Measurements from ENCODE around the gene PPP1R7. TPM values are rescaled to one million over a fixed set of nuclear protein-coding genes. Genes with fewer than 3 reads are reported as not detected.
A peak's percentile ranks its signal among the peaks of the same experiment; 100 is the strongest.

PPP1R7 gene
- total RNA-seq, 1 experiment from 2014 or later: 45.4 TPM

DNA sequence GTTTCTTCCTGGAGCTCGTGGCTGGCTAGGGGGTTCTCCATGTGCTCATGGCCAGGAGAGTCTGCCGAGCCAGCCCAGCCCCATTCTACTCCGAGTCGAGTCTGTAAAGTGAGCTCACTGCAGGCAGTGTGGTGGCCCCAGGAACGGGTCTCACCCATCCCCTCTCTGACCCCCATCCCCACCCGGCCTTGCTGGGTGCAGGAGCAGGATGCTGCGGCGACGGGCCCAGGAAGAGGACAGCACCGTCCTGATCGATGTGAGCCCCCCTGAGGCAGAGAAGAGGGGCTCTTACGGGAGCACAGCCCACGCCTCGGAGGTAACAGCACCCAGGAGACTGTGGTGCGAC lies 39.6 kb downstream of the PPP1R7 start (continued):
- TF ChIP-seq, protein P1, sequence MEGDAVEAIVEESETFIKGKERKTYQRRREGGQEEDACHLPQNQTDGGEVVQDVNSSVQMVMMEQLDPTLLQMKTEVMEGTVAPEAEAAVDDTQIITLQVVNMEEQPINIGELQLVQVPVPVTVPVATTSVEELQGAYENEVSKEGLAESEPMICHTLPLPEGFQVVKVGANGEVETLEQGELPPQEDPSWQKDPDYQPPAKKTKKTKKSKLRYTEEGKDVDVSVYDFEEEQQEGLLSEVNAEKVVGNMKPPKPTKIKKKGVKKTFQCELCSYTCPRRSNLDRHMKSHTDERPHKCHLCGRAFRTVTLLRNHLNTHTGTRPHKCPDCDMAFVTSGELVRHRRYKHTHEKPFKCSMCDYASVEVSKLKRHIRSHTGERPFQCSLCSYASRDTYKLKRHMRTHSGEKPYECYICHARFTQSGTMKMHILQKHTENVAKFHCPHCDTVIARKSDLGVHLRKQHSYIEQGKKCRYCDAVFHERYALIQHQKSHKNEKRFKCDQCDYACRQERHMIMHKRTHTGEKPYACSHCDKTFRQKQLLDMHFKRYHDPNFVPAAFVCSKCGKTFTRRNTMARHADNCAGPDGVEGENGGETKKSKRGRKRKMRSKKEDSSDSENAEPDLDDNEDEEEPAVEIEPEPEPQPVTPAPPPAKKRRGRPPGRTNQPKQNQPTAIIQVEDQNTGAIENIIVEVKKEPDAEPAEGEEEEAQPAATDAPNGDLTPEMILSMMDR (IDR thresholded peaks at IDR 0.05 in 2 of 3, conservative IDR thresholded peaks at IDR 0.05 in 1 of 3; ENCODE audit: borderline replicate concordance in 1 of 3, insufficient read depth in 1 of 3, low read depth in 2 of 3, low read length in 2 of 3): no peak
- no peak for TF ChIP-seq CEBPB (IDR thresholded peaks at IDR 0.05; ENCODE audit: low read depth)
- TF ChIP-seq TCF7L2 (IDR thresholded peaks at IDR 0.05; ENCODE audit: borderline replicate concordance, extremely low read depth, insufficient read depth, insufficient read length): no peak
- TF ChIP-seq, protein P2, sequence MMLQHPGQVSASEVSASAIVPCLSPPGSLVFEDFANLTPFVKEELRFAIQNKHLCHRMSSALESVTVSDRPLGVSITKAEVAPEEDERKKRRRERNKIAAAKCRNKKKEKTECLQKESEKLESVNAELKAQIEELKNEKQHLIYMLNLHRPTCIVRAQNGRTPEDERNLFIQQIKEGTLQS (IDR thresholded peaks at IDR 0.05): no peak
- no peak for TF ChIP-seq EZH2 (IDR thresholded peaks at IDR 0.05)
- no peak for TF ChIP-seq SP1 (IDR thresholded peaks at IDR 0.05; ENCODE audit: low read depth)
- TF ChIP-seq JUND (IDR thresholded peaks at IDR 0.05): no peak
- TF ChIP-seq, protein P3, sequence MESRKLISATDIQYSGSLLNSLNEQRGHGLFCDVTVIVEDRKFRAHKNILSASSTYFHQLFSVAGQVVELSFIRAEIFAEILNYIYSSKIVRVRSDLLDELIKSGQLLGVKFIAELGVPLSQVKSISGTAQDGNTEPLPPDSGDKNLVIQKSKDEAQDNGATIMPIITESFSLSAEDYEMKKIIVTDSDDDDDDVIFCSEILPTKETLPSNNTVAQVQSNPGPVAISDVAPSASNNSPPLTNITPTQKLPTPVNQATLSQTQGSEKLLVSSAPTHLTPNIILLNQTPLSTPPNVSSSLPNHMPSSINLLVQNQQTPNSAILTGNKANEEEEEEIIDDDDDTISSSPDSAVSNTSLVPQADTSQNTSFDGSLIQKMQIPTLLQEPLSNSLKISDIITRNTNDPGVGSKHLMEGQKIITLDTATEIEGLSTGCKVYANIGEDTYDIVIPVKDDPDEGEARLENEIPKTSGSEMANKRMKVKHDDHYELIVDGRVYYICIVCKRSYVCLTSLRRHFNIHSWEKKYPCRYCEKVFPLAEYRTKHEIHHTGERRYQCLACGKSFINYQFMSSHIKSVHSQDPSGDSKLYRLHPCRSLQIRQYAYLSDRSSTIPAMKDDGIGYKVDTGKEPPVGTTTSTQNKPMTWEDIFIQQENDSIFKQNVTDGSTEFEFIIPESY (IDR thresholded peaks at IDR 0.05; ENCODE audit: extremely low read depth, insufficient replicate concordance, low read length): no peak
- no peak for TF ChIP-seq SRF (IDR thresholded peaks at IDR 0.05; ENCODE audit: low read depth)
- TF ChIP-seq EGR1 (IDR thresholded peaks at IDR 0.05; ENCODE audit: low read depth): no peak

DNA sequence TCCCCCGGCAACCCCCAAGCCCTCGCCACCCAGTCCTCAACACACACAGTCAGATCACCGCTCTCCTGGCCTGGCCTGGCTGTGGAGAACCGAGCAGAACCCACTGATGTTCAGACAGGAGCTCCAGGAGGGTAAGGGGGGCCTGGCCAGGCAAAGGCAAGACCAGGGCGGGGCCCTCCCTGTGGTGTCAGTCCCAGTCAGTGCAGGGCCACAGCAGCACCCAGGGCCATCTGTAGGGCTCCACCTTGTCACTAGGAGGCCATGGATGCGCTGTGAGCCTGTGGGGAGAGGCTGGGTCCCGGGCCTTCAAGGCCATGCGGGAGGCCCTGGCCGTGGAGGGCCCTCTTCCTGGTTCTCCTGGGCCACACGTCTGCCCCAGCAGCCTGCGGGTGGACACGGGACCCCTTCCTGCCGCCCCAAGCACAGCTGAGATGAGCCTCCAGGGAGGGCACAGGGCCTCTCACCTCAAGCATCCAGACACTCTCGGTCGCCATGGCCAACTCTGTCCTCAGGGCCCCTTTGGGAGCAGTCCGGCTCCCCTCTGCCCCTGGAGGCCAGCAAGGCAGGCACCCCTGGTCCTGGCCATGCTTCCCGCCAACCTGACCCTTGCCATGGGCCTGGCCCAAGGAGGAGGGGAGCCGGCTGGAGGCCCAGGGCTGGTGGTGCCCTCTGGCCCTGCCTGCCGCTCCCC lies 40.2 kb downstream of the PPP1R7 start:
- H3K4me1 ChIP-seq (ENCODE audit: control insufficient read depth in 1 of 2, insufficient read depth in 2 of 2, low read length in 2 of 2): no peaks in the 10 kb centered on the region
- no peak overlapping the region for H2AFZ ChIP-seq (ENCODE audit: low read depth, low read length, poor library complexity, severe bottlenecking)
- ChIA-PET POLR2A (no interaction called here), RAD21 (ENCODE audit: low non-redundant PET in 1 of 2, low total read pairs in 2 of 2, uncharacterized antibody in 2 of 2, unreplicated experiment in 2 of 2) (no interaction called here), CTCF (no interaction called here)
- no peaks in the 10 kb centered on the region for H3K36me3 ChIP-seq (ENCODE audit: control insufficient read depth in 1 of 2, insufficient read depth in 2 of 2, low read length in 2 of 2)
- no peaks in the 10 kb centered on the region for H3K9me2 ChIP-seq (ENCODE audit: insufficient read depth)
- no peak overlapping the region for H3K4me3 ChIP-seq (replicated peaks in 1 of 2; ENCODE audit: low read depth in 1 of 2, low read length in 2 of 2)
- no peak overlapping the region for H3K27ac ChIP-seq (ENCODE audit: low read depth, low read length)
- H3K9ac ChIP-seq (ENCODE audit: low read length): no peak overlapping the region
- no peaks in the 10 kb centered on the region for H4K20me1 ChIP-seq (ENCODE audit: insufficient read depth)
- no peaks in the 10 kb centered on the region for H3K27me3 ChIP-seq (ENCODE audit: insufficient read depth, low read length)
- intact Hi-C loops (cut with micrococcal nuclease): no loop called here
- no peaks in the 10 kb centered on the region for H3K79me2 ChIP-seq (ENCODE audit: insufficient read depth, low read length)
- no peaks in the 10 kb centered on the region for H3K9me3 ChIP-seq (ENCODE audit: control insufficient read depth in 1 of 2, insufficient read depth in 1 of 2, low read depth in 1 of 2, low read length in 2 of 2)
- no peak overlapping the region for H3K4me2 ChIP-seq (ENCODE audit: low read length)
- ATAC-seq (peak; percentile 55), DNase-seq (ENCODE audit: low read depth, low spot score) (no peak)
- BruUV-seq (replicated peaks): no TSS peak
- TF ChIP-seq, protein P1 (IDR thresholded peaks at IDR 0.05 in 2 of 3, conservative IDR thresholded peaks at IDR 0.05 in 1 of 3; ENCODE audit: borderline replicate concordance in 1 of 3, insufficient read depth in 1 of 3, low read depth in 2 of 3, low read length in 2 of 3): no peak
- no peak for TF ChIP-seq FOSL1 (IDR thresholded peaks at IDR 0.05; ENCODE audit: low read depth)
- TF ChIP-seq, protein P4, sequence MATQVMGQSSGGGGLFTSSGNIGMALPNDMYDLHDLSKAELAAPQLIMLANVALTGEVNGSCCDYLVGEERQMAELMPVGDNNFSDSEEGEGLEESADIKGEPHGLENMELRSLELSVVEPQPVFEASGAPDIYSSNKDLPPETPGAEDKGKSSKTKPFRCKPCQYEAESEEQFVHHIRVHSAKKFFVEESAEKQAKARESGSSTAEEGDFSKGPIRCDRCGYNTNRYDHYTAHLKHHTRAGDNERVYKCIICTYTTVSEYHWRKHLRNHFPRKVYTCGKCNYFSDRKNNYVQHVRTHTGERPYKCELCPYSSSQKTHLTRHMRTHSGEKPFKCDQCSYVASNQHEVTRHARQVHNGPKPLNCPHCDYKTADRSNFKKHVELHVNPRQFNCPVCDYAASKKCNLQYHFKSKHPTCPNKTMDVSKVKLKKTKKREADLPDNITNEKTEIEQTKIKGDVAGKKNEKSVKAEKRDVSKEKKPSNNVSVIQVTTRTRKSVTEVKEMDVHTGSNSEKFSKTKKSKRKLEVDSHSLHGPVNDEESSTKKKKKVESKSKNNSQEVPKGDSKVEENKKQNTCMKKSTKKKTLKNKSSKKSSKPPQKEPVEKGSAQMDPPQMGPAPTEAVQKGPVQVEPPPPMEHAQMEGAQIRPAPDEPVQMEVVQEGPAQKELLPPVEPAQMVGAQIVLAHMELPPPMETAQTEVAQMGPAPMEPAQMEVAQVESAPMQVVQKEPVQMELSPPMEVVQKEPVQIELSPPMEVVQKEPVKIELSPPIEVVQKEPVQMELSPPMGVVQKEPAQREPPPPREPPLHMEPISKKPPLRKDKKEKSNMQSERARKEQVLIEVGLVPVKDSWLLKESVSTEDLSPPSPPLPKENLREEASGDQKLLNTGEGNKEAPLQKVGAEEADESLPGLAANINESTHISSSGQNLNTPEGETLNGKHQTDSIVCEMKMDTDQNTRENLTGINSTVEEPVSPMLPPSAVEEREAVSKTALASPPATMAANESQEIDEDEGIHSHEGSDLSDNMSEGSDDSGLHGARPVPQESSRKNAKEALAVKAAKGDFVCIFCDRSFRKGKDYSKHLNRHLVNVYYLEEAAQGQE (IDR thresholded peaks at IDR 0.05; ENCODE audit: low read depth): no peak
- no peak for TF ChIP-seq CBX3 (IDR thresholded peaks at IDR 0.05; ENCODE audit: low read depth)
- TF ChIP-seq EZH2 (IDR thresholded peaks at IDR 0.05): no peak
- no peak for TF ChIP-seq CEBPB (IDR thresholded peaks at IDR 0.05; ENCODE audit: low read depth)
- TF ChIP-seq RAD21 (IDR thresholded peaks at IDR 0.05; ENCODE audit: low read depth): no peak
- no peak for TF ChIP-seq SP1 (IDR thresholded peaks at IDR 0.05; ENCODE audit: low read depth)

All from HCT116 (cell line).